DMS 273 (cell line): ENCODE measurements around the gene C2orf92.

Experiments used
- DNase-seq: peaks from one replicate; lab custom pipeline; 2025; ENCODE audit not compliant: unreplicated experiment; lab: John Stamatoyannopoulos, UW

Gene C2orf92

DNA sequence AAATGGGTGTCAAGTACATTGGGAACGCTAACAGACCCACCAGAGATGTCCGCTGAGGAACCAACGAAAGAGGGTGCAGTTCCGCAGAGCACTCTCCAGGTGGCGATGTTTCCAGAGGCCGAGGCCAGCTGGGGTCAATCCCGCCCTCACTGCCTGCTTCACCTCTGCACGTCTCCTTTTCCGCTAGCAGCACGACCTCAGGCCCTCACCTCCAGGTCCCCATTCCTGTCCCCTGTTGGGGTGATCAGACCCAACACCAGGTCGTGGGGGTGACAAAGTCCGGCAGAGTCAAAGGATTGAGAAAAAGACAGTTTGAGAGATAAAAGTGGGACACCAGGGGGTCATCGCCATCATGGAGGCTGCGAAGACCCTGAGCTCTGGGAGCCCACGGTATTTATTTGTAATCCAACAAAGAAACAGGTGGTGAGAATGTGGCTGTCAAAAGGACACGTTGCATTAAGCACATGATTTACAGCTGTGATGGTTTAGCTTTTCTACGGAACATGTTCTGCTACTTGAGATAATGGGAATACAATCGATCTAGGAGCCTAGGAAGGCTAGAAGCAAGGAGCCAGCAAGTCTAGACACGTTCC lies 71.2 kb downstream of the C2orf92 start:
- DNase-seq = peak; percentile 69

DNA sequence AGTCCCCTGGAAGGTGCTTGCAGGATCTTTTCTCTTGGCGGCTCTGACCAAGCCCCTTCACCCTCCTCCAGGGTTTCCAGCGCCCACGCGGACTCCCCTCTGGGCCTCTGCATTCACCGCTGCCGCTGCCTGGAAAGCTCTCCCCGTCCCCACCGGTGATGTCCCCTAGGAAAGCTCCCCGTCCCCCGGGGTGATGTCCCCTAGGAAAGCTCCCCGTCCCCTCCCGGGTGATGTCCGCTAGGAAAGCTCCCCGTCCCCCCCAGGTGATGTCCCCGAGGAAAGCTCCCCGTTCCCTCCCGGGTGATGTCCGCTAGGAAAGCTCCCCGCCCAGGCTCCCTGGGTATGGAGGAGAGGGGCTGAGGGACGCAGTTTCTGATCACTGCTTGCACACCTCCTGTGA lies 71.7 kb downstream of the C2orf92 start:
- no peak for DNase-seq

DNA sequence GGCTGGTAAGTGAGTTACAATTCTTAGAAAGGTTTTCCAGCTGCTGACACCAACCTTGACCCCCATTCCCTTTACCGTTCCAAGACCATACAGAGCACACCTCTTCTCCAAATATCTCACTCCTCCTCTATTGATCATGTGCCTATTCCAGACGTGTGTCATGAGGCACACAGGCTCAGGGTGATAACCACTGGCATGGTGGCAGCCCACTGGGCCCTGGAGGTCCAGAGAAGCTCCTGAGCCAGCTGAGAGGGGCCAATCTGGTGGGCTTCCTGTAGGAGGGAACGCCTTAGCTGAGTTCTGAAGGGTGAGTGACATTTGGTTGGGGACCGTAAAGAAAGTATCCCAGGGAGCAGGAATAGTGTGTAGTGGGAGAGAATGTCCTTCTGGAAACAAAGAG lies 72.2 kb downstream of the C2orf92 start:
- no peak for DNase-seq

DNA sequence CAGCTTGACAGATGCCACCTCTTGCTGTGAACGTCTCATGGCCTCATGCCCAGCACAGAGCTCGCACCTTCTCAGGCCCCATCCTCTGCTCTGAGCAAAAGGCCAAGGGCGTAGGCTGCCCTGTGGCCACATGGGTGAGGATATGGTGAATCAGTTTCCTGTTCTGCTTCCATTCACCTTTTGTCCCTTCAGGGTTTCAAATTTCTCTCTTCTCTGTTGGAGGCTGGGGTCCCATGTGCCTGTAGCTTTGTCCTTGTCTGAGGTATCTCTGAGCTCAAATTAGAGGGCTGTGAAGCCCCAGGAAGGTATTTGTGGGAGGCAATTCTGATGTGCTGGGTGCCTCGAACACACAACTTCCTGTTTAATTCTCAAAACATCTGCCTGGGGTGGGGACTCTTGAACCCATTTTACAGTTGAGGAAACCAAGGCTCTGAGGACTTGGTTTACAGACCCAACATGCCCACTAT lies 72.9 kb downstream of the C2orf92 start:
- DNase-seq = peak; percentile 27

DNA sequence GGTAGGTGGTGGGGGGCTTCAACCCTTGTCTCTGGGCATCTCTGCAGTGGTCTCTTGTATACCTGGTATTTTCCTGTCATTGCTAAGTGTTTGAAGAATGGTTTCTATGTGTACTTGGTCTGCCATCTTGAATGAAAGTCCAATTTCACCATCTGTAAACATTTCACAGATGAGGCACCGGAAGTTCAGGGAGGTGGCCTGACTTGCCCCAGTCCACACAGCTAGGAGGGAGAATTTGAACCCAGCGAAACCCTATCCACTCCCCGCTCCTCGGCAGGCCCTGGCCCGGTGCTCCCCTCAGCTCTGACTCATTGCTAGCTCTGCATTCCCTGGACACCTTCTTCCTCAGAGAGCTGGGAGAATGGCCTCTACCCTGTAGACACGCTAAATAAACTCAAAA lies 74.4 kb downstream of the C2orf92 start:
- DNase-seq = no peak

DNA sequence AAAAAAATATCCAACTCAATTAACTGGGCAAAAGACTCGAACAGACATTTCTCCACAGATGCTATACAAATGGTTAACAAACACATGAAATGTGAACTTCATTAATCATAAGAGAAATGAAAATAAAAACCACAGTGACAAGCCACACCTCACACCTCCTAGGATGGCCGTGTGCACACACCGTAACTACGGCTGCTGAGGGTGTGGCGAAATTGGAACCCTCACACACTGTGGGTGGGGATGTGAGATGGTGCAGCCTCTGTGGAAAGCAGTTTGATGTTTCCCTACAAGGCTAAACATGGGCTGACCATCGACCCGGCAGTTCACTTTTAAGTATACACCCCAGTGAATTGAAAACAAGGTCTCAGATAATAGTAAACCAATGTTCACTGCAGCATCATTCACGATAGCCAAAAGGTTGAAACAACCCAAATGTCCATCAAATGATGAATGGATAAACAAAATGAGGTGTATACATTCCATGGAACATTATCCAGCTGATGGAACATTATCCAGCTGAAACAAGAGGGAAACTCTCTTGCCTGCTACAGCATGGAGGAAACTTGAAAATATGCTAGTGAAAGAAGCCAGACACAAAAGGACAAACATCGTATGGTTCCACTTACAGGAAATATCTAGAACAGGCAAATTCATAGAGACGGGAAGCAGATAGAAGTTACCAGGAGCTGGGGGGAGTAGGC lies 76.1 kb downstream of the C2orf92 start:
- no peak for DNase-seq

DNA sequence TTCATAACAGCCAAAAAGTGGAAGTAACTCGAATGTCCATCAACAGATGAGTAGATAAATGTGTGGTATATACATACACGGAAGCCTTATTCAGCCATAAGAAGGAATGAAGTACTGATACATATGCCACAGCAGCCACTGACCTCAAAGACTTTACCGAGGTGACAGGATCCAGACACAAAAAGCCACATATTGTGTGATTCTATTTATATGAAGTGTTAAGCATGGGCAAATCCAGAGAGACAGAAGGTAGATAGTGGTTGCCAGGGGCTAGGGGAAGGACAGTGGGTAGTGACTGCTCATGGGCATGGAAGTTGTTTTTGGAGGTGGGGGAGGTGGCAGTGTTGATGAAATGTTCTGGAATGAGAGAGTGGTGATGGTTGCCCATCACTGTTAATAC lies 77.8 kb downstream of the C2orf92 start:
- DNase-seq = peak; percentile 35

DNA sequence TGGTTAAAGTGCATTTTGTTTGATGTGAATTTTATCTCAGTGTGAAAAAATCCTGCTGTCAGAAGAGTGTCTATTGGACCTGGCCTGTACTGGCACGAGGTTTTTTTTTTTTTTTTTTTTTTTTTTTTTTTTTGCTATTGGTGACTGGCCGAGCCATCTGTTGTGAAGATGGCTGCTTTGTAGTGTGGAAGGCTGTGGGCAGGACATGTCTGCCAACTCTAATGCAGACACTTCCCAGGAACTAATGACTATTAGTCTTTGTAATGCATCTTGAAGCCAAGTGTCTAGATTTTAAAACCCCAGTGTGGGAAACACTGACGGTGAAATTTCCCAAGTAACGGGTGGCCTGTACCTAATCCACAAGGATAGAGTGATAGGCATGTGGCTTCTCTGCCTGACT lies 78.2 kb downstream of the C2orf92 start:
- DNase-seq = peak; percentile 47

DNA sequence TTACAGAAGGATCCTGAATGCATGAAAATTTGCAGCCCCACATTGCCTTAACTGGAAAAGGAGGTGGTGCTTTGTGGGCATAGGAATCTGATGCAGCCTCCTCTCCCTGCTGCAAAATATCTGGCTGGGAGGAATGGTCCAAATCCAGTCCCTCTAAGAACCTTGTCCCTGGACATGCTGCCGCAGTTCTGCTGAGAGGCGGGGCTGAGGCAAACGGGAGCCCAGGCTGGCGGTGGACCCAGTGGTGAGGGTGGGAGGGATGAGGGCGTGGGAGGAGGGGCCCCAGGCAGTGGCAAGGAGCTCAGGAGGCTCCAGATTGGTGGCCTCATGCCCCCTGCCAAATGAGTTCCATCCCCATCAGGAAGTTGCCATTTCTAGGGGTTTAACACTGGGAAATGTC lies 80.1 kb downstream of the C2orf92 start:
- no peak for DNase-seq

DNA sequence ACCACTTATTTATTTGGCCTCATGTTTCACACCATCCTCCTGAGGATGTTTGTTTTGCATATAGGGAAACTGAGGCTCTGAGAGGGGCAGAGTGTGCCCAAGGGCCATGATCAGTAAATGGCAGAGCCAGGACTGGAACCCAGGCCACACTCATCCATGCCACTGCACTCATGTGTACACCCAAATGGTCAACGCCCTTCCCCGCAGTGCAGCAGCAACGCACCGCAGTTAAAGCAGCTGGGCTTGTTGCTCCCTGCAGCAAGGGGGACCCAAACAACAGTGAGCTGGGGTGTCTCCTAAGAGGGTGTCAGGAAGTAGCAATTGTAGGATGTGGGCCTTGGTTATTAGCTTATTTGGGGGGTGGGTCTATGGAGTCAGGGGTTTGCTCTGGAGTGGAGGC lies 80.5 kb downstream of the C2orf92 start:
- DNase-seq = no peak

DNA sequence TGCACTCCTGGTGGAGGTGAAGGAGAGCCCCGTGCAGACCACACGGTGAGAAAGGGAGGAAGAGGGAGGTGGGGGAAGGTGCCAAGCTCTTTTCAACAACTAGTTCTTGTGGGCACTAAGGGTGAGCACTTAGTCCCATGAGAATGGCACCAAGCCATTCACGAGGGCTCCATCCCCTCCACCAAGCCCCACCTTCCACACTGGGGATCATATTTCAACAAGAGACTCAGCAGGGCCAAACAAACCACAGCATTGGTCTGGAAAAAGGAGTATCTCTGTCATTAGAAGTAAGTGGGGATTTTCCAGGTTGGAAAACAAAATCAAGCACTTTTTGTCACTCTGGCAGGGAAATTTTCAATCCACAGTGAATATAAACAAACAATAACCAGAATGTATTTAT lies 82.2 kb downstream of the C2orf92 start:
- DNase-seq = peak; percentile 29
